Body of pancreas (tissue), 4 donors: ENCODE results near the gene P2RX4.

Source experiments
- CTCF ChIP-seq, 7 experiments: fragments of 450-650 bp in 4 of 7; fragments of 200-600 bp in 3 of 7; sonication (generic) in 3 of 7; IDR thresholded peaks; one replicate each; pipeline ENCODE4 v1.5.1; 2016 to 2019; ENCODE audit warnings: antibody characterized with exemption in 7 of 7
- POLR2A ChIP-seq, 3 donors: fragments of 450-650 bp; IDR thresholded peaks; one replicate each; pipeline ENCODE4 v1.6.1; 2016; ENCODE audit warnings: antibody characterized with exemption in 3 of 3, mild to moderate bottlenecking in 2 of 3

GRCh38 chr12:121189619-121190155 lies 20.2 kb upstream of the P2RX4 start:
- TF ChIP-seq POLR2A (IDR thresholded peaks at IDR 0.05) (no peak), CTCF (IDR thresholded peaks at IDR 0.05) (no peak)
